SK-N-DZ (cell line): ENCODE data around the gene CENPQ.
A peak's percentile ranks its signal among the peaks of the same experiment; 100 is the strongest.

Experiments used
- DNase-seq: peaks from one replicate; pipeline ENCODE4 v3.0.0-alpha.2; 2015; ENCODE audit warnings: low spot score

Gene CENPQ

GRCh38 chr6:49504666-49505065 lies 41.5 kb downstream of the CENPQ start:
- no peak for DNase-seq

GRCh38 chr6:49506569-49507111 lies 43.5 kb downstream of the CENPQ start:
- no peak for DNase-seq

DNA sequence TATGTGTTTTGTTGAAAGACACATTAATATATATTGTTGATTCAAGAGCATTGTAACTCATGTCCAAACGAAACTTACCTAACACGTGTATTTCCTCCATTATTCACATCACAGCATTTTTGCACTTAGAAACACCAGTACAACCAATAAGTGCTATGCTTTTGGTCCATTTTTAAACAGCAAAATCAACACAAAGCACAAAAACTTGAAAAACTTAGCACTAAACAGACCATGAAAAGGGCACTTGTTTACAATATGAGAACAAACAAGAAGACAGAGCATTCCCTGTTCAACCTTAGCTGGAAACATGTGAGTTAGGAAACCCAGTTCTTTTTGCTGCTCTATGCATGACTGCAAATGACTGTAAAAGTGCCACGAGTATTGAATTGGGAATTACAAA lies 46.2 kb downstream of the CENPQ start:
- DNase-seq, result no peak

DNA sequence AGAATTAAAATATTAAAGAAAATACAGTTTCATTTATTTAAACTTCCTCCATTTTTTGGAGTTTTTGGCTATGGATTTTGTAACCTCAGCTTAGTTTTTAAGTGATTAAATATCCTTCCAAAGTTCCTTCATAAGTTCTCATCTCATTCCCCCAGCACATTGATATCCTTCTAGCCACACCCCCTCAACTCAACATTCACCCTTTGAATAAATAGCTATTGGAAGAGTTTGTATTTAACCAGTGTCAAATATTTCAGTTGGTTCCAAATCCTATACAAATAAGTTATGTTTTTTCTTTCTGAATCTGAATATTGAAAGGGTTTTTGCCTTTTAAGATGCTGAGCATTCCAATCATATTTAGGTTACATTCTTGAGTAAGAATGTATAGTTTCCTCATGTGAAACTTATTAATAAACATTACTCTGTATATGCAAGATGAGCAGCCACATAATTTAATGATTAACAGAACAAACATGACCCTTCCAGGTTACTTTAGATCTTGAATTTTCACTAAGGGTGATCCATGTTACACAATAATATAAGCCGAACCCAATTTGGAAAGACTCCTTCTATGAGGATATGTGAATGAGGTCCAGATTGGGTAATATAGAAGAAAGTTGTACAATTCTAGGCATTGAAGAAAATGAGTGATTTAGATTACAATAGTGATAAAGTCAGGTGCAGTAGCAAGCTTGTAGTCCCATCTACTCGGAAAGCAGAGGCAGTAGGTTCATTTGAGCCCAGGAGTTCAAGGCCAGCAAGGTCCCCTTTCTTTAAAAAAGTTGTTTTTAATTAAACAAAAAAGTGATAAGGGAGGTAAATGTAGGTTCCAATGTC lies 50.2 kb downstream of the CENPQ start:
- DNase-seq, result no peak

DNA sequence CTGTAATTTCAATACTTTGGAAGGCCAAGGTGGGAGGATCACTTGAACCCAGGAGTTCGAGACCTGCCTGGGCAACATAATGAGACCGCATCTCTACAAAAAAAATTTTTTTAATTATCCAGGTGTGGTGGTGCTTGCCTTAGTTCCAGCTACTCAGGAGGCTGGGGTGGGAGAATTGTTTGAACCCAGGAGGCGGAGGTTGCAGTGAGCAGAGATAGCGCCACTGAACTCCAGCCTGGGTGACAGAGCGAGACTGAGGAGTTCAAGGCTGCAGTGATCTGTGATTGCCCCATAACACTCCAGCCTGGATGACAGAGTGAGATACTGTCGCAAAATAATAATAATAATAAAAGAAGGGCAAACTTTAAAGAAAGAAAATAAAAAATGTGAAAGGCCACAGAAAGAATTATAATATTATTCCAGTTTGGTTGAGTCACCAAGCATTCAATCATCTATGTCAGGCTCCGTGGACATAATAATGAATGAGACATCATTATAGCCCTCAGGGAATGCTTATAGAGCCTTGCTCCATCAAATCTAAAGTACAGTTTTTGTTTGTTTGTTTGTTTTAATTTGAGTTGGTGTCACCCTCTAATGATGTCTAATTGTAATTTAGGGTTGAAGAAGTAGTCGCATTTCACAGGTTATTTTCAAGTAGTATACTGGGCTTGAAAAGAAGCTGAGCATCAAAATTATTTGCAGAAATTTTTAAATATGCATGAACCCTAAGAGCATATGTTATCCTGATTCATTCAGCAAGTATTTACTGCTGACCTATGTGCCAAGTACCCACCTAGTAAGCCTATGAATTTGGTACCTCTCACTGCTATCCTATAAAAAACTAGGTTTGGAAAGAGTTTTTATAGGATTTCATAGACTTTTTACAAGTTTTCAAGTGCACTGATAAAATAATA lies 51.7 kb downstream of the CENPQ start:
- no peak for DNase-seq

- DNase-seq, result no peak
These were observed 52.4 kb downstream of the CENPQ start for GRCh38 chr6:49515485-49516146.

DNA sequence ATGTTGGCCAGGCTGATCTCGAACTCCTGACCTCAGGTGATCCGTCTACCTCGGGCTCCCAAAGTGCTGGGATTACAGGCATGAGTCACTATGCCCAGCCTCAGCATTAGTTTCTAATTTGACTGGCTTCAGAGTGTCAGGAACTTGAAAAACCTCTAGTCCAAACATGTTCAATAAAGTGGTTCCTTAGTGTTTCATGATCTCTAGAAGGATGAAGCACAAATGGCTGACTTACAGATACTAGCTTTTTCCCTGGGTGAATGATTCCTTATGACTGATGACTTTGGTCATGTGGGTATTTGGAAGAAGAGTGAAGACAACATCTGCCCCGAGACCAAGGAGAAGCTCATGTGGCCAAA lies 53.0 kb downstream of the CENPQ start:
- no peak for DNase-seq

GRCh38 chr6:49517919-49518318 lies 54.7 kb downstream of the CENPQ start:
- DNase-seq, result no peak

GRCh38 chr6:49519660-49520059 lies 56.5 kb downstream of the CENPQ start:
- no peak for DNase-seq

DNA sequence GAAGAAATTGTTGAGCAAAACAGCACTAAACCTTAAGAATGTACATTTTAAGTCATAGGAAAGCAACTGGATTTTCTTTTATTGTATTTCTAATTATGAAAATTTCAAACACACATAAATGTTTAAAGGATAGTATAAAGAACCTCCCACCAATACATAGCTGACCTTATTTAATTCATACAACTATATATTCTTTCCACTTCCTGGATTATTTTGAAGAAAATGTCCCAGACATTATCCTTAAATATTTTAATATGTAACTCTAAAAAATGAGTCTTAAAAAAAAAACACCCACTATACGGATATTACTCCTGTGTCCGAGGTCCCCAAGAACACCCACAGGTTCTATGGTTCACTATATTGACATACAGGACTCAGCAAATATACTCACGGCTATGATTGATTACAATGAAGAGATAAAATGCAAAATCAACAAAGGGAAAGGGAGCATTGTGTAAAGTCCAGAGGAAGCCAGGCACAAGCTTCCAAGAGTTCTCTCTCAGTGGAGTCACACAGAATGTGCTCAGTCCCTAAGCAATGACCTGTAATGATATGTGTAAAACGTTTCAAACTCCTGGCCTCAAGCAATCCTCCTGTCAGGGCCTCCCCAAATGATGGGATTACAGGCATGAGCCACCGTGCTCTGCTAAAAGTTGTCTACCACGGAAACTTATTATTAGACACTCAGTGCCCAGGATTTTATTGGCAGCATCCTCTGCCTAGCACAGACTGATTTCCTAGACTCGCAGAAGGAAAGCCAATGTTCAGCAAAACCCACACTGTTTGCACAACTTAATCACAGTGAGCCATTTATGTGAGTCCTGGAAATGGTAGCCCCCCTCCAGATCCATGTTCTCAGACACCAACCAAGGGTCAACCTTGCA lies 59.8 kb downstream of the CENPQ start:
- no peak for DNase-seq

DNA sequence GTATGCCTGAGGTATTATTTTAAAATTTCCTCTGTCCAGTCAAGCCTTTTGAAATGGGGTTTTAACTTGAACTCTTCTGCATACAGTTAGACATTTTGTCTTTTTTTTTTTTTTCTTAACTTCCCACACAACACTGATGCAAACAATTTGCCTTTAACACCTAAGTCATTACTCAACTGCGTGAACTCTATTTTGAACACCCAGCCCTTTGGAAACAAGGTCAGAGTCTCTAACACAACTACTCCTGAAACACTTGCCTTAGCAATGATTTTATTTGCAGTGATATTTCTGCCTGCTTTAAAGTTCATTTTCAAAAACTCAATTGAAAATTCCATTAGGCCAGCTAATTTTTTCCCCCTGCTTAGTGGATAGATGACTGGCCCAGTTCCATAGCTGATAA lies 60.7 kb downstream of the CENPQ start:
- no peak for DNase-seq

- no peak for DNase-seq
These were observed 61.4 kb downstream of the CENPQ start for GRCh38 chr6:49524541-49524940.

- DNase-seq, result no peak
These were observed 63.4 kb downstream of the CENPQ start for GRCh38 chr6:49526598-49526997.

DNA sequence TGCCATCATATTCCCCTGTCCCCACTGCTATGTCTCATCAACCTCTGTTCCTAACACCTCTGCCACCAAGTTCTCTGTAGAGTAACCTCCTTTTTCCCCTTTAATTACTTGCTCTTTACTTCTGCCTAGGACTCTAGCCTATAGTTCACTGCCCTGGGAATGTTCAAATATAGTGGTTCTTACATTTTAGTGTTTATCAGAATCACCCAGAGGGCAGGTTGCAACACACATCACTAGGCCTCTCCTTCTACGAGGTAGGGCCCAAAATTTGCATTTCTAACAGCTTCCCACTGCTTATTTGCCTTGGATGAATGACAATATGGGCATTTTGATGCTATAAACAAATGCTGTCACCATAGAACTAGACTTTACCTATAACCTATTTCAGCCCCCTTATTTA lies 64.2 kb downstream of the CENPQ start:
- no peak for DNase-seq

GRCh38 chr6:49528571-49528970 lies 65.4 kb downstream of the CENPQ start:
- DNase-seq, result no peak

DNA sequence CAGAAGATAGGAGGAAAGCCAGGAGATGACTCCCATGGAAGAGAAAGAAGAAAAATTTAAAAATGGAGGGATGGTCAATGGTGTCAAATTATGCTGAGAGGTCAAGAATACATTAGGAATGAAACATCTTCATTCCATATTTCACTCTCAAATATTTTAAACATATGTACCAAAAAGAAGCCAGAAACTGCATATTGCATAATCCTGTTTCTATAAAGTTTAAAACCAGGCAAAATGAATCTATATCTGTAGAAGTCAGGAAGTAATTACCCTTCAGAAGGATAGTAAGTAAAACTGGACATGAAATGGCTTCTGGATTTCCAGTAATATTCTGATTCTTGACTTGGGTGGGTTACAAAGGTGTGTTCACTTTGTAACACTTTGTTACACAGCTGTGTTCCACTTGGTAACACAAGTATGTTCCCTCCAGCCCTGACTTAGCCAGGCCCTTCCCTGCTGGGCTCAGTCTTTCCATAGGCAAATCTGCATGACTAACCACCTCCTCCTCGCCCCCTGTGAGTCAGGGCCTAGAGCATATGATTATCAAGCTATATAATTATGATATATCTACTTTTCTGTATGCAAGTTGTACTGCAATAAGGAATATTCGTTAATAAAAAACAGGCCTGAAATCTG lies 67.1 kb downstream of the CENPQ start:
- DNase-seq, result no peak

GRCh38 chr6:49531774-49532569 lies 68.8 kb downstream of the CENPQ start:
- peak; percentile 41 for DNase-seq

DNA sequence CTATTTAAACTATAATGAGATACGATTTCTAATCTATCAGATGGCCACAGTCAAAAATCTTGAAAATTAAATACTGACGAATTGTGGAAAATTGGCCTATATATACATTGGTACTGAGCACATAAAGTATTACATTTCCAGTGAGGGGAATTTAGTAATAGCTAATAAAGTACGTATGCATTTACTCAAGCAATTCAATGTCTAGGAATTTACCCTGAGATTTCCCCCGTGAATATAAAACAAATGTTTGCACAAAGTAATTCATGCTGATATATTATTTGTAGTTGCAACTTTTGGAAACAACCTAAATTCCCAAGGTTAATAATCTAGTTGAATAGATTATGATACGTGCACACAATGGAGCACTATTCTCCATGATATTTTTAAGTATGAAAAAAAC lies 72.6 kb downstream of the CENPQ start:
- no peak for DNase-seq

DNA sequence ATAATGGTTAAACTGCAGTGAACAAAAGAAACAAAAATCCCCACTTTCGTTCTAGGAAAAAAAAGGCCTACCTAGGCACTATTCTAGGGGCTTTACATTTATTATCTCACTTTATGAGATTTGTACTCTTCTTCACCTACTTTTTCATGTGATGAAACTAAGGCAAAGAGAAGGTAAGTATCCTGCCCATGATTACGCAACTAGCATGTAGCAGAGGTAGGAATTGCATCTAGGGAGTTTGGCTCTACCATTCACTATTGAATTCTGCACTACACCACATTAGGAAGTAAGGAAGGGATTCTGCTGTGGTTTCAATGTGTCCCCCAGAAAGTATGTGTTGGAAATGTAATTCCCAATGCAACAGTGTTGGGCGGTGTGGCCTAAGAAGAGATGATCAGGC lies 75.9 kb downstream of the CENPQ start:
- DNase-seq, result no peak

DNA sequence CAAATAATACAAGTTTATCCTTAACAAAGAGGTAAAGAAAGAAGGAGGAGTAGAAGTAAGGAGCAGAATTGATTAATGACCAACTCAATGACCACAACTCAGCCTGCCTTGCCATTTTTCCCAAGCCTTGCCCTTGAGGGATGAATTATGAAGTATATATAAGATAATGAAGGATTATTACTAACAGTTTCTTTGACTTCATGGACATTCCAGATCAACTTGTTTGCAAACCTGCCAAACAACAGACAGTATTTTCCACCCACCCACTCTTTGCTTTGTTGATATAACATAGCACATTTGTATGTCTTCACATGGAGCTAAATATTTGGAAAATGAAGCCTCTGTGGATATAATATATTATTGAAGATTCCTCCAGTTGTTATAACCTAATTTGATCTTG lies 77.4 kb downstream of the CENPQ start:
- DNase-seq, result no peak
